Gastrocnemius medialis (tissue), 4 donors: ENCODE results near the gene MRPS31.

Experiments used
- POLR2A ChIP-seq, 2 donors: fragments of 450-650 bp; IDR thresholded peaks; one replicate each; pipeline ENCODE4 v1.6.1; 2017; ENCODE audit warnings: antibody characterized with exemption in 2 of 2, mild to moderate bottlenecking in 2 of 2, moderate library complexity in 2 of 2
- TF ChIP-seq, protein P1 (sequence below), 5 experiments: fragments of 450-650 bp in 3 of 5; fragments of 200-600 bp in 2 of 5; sonication (generic) in 2 of 5; IDR thresholded peaks in 4 of 5; conservative IDR thresholded peaks in 1 of 5; 1 replicate in 4 of 5; 2 replicates in 1 of 5; pipeline ENCODE4 v1.5.1; 2016 to 2019; ENCODE audit warnings: antibody characterized with exemption in 5 of 5, mild to moderate bottlenecking in 3 of 5, moderate library complexity in 3 of 5

DNA sequence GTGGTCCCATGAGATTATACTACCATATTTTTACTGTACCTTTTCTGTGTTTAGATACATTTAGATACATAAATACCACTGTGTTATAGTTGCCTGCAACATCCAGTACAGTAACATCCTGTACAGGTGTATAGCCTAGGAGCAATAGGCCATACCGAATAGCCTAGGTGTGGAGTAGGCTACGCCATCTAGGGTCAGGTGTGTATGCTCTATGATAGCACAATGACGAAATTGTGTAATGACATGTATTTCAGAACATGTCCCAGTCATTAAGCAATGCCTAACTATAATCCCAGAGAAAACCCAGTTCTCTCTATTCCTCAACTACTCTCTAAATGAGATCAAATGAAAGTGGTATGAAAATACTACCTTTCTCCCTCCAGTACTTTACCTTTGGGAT lies 22.3 kb upstream of the MRPS31 start:
- TF ChIP-seq, protein P1, sequence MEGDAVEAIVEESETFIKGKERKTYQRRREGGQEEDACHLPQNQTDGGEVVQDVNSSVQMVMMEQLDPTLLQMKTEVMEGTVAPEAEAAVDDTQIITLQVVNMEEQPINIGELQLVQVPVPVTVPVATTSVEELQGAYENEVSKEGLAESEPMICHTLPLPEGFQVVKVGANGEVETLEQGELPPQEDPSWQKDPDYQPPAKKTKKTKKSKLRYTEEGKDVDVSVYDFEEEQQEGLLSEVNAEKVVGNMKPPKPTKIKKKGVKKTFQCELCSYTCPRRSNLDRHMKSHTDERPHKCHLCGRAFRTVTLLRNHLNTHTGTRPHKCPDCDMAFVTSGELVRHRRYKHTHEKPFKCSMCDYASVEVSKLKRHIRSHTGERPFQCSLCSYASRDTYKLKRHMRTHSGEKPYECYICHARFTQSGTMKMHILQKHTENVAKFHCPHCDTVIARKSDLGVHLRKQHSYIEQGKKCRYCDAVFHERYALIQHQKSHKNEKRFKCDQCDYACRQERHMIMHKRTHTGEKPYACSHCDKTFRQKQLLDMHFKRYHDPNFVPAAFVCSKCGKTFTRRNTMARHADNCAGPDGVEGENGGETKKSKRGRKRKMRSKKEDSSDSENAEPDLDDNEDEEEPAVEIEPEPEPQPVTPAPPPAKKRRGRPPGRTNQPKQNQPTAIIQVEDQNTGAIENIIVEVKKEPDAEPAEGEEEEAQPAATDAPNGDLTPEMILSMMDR (IDR thresholded peaks at IDR 0.05 in 4 of 5, conservative IDR thresholded peaks at IDR 0.05 in 1 of 5) = no peak
- TF ChIP-seq POLR2A (IDR thresholded peaks at IDR 0.05) = no peak
